NCI-H1105 (cell line): ENCODE data around the gene CAPN9.

Experiments used
- DNase-seq: peaks from one replicate; lab custom pipeline; 2025; lab: John Stamatoyannopoulos, UW

Gene CAPN9

DNA sequence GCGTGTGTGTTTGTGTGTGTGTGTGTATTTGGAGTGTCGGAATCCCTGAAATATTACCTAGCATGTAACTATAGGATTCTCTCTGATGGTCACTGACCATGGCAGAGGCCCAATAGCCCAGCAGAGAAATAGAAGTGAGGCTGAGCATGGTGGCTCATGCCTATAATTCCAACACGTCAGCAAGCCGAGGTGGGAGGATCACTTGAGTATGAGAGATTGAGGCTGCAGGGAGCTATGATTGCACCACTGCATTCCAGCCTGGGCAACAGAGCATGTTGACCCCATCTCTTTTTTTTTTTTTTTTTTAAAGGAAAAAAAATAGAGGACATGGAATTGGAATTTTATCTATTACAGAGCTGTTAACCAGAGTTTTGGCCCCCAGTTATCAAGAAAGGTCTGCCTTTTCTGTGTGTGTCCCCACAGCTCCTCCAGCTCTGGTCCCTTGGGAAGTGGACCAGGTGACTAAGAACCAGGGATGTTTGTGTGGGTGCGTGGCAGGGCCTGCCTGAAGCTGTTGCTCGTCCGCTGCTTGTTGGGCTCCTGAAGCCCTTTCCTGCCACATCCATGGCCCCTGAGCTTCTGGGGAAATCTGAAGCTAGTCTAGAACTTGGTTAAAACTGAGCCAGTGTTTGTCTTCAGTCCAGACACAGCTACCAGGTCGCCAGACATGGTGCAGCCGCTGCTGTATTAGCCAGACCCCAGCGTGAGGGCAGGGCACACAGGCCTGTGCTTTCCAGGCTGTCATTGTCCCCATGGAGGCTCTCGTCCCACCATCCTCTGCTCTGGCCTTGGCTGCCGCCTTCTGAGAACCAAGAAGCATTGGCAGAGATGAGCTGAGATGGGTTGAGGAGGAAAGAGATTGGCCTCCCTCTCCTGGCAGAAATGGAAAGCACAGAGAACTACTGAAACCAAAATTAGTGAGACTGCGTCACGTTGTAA is 25.5 kb downstream of the CAPN9 start:
- DNase-seq: no peak

DNA sequence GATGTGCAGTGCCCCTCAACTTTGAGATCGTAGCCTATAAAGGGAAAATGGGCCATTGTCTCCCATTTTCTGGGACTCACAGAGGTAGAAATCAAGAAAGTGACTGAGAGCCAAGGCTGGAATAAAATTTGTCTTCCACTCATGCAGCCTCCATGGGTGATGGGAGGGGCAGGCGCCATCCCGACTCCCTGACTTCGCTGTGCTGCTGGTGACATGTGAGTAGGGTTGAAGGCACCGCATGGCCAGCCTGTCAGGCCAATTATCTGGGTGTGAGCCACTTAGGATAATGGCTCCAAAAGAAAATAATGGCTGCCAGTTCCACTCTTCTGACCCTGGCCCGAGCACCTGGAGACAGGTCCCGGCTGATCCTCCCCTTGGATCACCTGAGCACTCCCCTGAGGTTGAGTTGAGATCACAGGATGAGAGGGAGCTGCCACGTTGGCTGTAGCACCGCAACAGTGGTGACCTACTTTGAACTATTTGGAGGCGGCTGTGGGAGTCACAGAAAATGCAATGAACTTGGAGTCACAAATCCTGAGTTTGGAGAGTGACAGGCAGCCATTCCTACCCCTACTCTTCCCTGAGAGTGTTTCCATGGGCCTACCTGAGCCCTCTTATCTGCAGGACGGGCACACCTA is 26.3 kb downstream of the CAPN9 start:
- no peak for DNase-seq

DNA sequence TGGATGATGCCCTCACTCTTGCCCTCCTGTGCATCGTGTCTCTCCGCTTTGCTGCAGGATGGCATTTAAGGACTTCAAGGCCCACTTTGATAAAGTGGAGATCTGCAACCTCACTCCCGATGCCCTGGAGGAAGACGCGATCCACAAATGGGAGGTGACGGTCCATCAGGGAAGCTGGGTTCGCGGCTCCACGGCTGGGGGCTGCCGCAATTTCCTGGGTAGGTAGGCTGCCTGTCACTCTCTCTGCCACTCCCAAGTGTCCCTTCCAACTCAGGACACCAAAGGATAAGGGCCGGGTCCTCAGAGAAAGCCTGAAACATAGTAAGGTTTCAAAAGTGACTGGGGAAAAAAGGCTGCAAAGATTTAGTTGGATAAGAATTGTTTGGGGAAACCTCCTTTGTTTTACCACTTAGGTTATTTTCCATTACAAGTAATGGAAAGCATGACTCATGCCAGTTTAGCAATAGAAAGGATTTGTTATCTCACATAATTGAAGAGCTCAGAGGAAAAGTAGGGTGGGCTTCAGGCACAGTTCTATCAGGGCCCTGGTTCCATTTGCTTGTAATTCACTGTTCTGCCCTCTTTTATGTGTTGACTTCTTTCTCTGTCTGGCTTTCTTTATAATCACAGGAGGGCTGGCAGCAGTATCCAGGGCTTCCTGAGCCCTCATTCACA is 31.9 kb downstream of the CAPN9 start:
- DNase-seq: no peak

GRCh38 chr1:230781131-230781530 is 33.9 kb downstream of the CAPN9 start:
- DNase-seq: no peak

GRCh38 chr1:230781594-230781993 is 34.4 kb downstream of the CAPN9 start:
- no peak for DNase-seq

- DNase-seq: no peak
Measured at GRCh38 chr1:230784163-230784562, 37.0 kb downstream of the CAPN9 start.

- DNase-seq: no peak
Measured at GRCh38 chr1:230785636-230786384, 38.6 kb downstream of the CAPN9 start.

DNA sequence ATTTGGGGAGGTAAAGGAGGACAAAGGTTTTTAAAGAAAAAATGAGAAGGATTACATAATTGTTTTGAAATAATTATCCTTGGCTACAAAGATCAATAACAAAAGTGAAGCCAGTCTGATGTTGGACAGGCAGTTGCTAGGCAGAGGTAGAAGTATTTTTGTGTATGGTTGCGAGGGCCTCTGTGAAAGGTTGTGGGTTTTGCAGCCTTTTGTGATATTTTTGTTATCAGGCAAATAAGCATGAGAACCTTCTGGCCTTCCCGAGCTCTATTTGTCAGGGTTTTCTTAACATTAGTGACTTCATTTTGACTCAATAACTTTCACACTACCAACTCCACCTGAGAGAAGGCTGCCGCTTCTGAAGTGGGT is 39.2 kb downstream of the CAPN9 start:
- DNase-seq: no peak

DNA sequence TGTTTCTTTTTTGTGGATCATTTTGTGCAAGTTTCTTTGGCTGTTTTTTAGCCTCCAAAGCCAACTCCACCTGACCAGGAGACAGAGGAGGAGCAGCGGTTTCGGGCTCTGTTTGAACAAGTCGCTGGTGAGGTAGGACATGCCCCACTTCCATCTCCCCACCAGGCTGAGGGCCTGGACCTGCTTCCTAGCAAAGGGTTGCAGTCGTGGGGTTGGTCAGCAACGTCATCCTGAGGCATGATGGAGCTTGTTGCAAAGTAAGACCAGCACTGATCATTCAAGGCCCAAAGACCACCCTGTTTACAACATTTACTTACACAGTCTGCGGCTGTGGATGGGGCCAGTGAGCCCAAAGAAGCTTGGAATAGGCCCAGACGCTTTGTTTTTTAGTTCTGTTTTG is 40.3 kb downstream of the CAPN9 start:
- no peak for DNase-seq

DNA sequence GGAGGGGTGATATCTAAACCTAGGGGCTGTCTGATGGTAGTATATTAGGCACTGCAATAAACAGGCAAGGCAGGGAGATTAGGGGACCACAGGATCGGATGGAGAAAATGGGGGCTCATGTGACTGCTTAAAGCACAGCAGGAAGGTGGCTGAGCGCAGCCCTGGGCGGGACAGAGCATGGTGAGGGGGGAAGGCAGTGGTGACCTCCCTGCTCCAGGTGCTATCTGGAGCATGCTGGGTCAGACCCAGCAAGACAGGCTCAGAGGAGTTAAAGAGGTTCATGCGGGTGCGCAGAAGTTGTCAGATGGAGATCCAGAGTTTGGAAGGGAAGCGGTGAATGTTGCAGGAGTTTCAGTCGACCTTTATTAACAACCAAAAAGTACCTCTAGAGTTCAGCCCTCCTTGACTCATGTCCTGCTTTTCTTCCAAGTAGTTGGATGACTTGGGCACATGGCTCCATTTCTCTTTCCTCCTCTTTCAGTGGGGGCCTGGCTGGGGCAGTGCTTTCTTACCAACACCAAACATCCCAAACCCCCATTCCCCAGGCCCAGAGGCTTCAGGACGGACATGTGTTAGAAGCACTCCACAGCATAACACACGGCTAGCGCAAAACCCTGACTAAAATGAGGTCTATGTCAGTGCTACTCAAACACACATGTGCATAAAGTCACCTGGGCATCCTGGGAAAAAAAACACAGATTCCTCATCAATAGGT is 41.5 kb downstream of the CAPN9 start:
- no peak for DNase-seq

- DNase-seq: no peak
Measured at GRCh38 chr1:230790026-230790425, 42.8 kb downstream of the CAPN9 start.

- DNase-seq: no peak
Measured at GRCh38 chr1:230791986-230792564, 44.9 kb downstream of the CAPN9 start.

- DNase-seq: no peak
Measured at GRCh38 chr1:230792691-230793462, 45.7 kb downstream of the CAPN9 start.

DNA sequence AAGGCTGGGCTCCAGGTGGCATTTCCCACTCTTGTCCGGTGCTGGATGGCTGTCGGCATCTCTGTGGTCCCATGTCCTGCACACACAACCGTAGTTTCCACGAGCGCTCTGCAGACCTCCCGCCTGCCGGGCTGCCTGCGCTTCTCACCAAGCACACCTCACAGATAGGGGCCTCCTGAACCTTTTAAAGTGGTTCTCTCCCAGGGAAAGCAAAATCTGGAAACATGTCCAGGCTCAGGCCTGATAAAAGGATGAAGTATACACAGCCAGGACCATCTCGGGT is 46.2 kb downstream of the CAPN9 start:
- no peak for DNase-seq

GRCh38 chr1:230794431-230794830 is 47.2 kb downstream of the CAPN9 start:
- DNase-seq: no peak

DNA sequence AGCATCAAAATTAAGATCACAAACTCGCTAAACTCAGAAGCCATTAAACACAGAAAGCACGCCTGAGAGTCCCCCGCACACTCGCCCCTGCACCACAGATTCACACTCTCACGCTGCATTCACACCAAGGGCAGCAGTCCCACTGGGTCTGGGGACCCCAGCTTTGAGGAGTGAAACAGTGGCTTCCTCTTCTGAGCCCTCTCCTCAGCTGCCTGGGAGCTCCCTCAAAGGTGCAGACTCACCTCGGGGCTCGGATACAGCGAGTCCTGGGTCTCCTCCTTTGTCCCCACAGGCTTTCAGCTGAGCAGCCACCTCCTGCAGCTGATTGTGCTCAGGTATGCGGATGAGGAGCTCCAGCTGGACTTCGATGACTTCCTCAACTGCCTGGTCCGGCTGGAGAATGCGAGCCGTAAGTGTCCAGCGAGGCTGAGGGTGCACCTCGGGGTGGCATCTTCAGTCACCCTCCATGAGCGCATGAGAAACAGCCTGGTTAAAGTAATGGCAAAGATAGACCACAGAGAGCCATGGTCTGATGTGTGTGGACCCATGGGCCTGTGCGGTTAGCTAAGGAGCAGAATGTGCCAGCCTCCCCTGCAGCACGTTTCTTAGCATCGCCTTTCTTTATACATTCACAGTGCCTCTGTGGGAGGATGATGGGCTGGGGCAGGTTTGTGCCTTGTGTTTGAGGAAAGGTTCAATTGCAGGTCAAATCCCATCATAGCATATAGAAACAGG is 47.9 kb downstream of the CAPN9 start:
- DNase-seq: no peak

DNA sequence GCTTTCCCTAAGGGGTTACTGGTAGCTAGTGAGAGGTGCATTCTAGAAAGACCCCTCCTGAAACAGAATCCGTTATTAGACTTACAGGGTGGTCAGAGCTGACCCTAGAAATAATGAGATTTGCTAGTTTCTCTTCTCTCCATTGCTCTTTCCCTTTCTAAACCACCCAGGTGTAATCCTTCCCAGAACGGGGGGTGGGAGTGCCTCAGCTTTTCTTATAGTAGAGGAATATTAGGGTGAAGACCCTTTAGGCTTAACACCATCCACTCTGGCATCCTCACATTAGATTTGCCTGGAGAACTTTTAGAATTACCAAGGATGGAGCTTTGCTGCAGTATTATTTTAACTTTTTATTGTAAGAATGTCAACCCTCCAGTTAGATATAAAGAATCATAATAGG is 49.4 kb downstream of the CAPN9 start:
- DNase-seq: no peak

DNA sequence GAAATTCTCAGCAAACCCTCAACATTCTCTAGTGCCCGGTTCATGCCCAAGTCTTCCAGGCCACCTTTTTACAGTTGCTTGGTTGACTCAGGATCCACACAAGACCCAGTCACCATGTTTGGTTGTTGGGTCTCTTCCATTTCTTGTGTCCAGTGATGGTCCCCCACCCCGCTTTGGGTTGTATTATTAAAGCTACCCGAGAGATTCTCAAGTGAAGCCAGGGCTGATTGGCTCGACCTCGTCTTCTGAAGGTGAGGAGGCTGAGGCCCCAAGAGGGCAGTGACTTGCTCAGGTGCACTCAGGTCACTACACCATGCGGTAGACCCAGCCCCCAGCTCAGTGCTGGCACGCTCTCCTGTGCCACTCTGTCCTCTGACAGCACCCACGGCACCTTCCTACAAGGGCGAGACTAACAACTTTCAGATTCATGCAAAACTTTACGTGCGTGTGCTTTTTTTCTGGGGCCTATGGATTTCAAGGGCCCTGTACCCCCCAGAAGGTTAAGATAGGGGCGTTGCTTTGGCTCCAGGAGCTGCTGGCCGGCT is 50.3 kb downstream of the CAPN9 start:
- no peak for DNase-seq

DNA sequence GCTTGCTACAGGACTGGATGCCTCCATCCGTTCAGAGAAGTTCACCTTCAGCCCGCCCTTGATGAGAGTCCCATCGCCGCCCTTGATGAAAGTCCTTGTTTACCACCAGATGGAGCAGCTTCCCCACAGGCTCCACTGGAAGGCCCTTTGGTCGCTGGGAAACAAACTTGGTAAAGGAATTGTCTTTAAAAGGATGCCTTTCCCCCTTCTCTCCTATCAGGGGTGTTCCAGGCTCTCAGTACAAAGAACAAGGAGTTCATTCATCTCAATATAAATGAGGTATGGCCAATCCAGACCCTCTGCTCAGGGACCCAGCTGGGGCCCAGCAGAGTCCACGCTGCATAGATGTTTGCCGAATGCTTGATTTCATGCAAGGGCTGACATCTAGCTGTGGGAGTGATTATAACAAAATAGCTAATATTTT is 50.8 kb downstream of the CAPN9 start:
- DNase-seq: no peak

DNA sequence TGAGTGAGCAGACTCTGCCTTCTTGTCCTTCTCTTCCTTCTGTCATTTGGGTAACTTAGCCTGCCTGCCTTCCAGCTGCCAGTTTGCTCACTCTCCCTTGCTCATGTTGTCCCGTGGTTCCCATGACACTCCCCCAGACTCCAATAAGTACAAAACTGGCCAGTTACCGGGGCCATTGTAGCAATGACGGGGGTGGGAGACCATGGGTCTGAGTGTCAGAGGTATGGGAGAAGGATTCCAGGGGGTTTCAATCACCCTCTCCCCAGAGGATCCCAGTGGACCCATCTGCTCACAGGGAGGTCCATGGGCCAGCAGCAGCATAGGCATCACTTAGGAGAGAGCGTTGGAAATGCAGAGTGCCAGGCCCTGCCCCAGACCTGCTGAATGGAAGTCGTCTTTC is 51.3 kb downstream of the CAPN9 start:
- DNase-seq: no peak
